Cardiac septum (tissue), 1 donor: Measurements from ENCODE around the gene UVSSA. TPM values are rescaled to one million over a fixed set of nuclear protein-coding genes. Genes with fewer than 3 reads are reported as not detected.
A peak's percentile ranks its signal among the peaks of the same experiment; 100 is the strongest.
"Not testable (repeated sequence)": the region's sequence is repeated elsewhere in the genome, so short reads cannot be mapped to it uniquely, and the experiment has no call there.

Source experiments
- DNase-seq: peaks from one replicate; pipeline ENCODE4 v3.0.0-alpha.2; 2020; ENCODE audit warnings: low spot score
- intact Hi-C: fragments of 100-400 bp; cut with DNase I; formaldehyde crosslinking; loops from one replicate; pipeline ENCODE4 v1.14.0; 2022
- total RNA-seq: library from RNA; stranded (reverse); fragmentation: NEBNext Ultra II Directional; extraction: Animal tissue kit (Norgen Biotek cat#: 25700); gene quantifications from one replicate; pipeline ENCODE4 v1.2.1, GENCODE V29; 2021
- donor health status: DM: no; HTN: no; CAD: no.

UVSSA gene
- total RNA-seq, 1 donor from 2014 or later: 10.4 TPM

DNA sequence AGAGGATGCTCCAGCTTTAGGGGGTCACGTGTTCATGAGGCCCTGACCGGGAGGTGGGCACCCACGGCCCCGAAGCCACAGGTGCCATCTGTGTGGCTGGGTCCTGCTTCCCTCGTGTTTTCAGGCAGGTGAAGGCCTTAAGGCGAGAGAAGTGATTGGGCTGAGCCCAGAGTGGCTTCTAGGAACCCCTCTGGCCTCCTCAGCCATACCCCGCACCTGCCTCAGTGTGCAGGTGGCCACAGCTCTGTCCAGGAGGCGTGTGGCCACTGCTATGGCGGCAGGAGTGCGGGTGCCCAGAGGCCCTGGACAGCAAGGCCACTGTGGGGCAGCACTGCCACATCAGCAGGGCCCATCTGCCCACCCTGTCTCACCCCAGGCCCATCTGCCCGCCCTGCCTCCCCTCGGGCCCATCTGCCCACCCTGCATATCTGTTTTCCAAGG lies 34.2 kb downstream of the UVSSA start:
- intact Hi-C loops: no loop called here

DNA sequence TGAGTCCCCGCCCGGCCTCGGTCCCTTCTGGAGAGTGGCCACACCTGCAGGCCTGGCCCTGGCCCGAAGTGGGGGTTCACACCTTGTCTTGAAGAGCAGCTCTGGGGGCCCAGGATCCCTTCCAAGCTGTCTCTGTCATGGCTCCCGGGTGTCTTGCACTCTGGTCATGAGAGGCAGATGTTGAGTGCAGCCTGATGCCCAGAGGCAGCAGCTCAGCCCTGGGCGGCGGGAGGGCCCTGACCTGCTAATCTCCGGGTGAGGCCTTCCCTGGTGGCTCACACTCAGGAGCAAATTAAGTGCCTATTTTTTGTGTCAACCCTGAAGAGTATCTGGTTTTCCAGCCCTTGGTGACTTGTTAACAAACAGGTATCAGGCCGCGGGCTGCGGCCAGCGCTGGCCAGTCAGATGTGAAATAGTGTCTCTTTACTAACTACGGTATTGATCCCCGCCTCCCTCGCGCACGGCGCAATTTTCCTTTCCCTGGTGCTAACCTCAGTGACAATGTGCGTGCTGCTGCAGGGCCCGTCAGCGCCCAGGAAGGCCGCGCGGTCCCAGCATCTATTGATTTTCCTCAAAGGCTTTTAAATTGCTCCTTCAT lies 35.0 kb downstream of the UVSSA start:
- peak; percentile 63 for DNase-seq
- intact Hi-C loops: no loop called here

More for the DNA sequence above, 34.2 kb downstream of the UVSSA start:
- DNase-seq: peak; percentile 33

DNA sequence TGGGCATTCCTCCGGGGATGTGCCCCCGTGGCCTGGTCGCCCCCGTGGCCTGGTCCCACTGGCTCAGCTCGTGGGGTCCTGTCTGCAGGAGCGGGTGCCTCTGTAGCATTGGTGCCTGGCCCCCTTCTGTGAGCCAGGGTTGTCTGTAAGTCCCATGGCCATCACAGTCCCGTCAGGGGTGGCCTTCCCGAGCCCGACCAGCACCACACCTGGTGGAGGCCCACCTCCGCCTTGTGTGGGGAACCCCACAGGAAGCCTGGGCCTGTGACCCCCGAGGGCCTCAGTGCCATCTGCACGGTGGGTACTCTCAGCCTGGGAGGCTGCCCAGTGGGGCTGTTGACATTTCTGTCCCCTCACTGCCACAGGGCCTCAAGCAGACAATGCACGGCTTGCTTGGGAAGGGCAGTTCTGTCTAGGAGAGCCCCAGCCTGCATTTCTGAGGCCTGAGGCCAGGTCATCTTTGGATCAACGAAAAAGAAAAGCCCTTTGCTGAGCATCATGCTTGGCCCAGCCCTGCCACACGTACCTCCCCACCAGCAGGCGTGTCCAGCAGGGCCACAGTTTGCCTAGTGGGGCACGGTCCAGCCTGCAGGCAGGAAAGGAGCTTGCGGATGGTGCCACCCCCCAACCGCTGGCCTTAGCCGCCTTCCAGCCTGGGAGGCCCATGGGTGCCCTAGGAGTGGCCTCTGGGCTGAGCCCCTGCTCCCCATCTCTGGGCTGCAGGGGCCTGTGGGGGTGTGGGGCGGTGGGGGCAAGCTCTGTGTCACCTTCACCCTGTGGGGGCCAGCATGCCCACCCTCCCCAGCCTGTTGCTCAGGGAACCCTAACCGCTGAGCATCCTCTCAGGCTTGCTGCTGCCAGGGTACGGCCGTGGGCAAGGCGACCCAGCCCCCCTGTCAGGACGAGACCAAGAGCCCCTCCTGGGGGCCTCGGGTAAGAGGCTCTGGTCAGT lies 36.0 kb downstream of the UVSSA start:
- intact Hi-C loops: no loop called here

DNA sequence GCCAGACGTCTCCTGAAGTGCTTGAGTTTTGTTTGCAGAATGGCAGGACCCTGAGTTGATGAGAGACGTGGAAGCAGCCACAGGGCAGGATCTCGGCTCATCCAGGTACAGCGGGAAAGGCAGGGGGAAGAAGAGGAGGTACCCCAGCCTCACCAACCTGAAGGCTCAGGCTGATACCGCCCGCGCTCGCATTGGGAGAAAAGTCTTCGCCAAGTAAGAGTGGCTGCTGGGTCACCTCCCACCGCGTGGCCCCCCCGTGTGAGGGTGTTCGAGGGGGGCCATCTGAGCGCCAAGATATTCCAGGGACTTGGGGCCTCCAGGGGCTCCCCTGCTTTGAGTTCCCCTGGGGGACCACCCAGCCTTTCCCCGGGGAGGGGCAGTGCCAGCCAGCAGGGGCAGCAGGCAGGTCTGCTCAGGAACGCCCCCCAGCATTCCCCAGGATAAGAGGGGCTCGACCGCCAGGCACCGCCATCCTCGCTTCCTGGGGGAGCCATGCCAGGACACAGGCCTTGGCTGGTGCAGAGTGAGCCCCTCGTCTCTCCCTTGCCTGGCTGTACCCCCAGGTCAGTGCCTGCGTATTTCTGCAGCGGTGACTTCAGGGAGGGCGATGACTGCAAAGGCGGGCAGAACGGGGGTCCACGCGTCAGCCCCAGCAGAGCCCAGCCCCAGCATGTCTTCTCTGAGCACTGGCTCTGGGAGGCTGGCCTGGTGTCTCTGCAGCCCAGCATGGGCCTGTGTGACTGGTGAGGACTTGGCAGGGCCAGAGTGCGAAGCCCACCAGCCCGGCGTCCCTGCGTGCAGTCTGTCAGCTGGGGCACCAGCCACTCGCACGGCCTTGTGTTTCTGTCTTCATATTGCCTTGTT lies 37.0 kb downstream of the UVSSA start:
- DNase-seq: peak; percentile 70
- intact Hi-C loops: no loop called here

More for the DNA sequence above, 36.0 kb downstream of the UVSSA start:
- DNase-seq: peak; percentile 68

DNA sequence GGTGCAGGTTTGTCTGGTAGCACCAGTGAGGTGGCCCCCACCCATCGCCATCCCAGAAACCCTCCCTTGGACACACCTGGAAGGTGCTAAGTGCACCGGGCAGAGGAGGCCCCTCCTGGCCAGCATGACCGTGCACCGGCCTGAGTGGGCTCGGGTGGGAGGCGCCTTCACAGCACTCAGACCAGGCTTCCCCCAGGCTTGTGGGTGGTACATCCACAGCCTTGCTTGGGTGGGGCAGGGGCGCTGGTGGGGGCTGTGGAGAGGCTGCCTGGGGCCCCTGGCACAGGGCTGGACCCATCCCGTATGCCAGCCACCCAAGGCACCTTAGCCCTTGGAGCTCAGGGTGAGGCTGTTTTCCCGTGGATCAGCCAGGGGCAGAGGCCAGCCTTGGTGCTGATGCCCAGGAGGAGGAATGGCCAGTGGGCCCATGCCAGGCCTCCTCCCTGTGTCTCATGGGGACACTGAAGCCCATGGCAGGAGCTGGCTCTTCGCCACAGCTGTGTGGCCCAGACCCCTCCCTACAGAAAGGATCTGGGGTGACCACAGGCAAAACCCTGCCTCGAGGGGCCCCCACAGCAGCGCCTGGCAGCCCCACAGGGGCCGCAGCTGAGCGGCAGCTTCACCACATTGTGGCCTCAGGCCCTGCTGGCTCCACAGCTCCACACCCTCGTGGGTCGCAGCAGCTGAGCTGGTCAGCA lies 37.8 kb downstream of the UVSSA start:
- DNase-seq: peak; percentile 46
- intact Hi-C loops: no loop called here

DNA sequence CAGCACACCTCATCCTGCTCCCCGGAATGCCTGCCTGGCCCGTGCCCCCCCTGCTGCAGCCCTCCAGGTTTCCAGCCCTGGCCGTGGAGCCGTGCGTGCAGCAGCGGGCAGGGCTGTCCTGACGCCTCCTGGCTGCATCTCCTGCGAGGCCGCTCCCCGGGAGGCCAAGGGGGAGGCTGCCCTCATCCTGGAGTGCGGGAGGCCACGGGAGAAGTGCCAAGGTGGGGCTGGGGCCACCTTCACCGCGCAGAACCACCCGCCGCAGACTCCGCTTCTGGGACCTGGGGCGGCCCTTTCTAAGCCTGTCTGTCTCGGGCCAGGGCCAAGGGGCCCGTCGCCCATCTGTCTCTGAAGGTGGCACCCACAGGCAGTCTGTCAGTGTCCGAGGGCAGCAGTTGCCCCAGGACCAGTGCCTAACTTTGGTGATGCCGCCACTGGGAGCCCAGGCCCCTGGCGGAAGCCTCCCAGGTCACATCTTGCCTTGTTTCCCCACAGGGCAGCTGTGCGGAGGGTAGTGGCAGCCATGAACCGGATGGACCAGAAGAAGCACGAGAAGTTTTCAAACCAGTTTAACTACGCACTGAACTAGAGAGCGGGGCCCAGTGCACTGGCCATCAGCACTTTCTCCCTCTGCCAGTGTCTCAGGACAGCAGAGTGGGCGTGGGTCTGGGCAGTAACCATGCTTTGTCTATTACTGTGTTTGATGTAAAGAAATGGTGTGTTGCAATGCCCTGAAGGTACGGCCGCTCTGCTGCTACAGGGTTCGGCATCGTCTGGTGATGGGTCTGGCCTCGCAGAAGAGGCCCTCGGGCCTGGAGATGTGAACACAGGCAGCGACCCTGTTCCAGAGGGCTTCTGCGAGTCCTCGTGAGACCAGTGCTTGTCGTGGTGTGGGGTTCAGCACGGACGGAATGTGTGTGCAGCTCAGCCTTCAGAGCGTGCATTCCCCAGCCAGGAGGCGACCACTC lies 38.6 kb downstream of the UVSSA start:
- intact Hi-C loops: no loop called here
- peak; percentile 71 for DNase-seq

DNA sequence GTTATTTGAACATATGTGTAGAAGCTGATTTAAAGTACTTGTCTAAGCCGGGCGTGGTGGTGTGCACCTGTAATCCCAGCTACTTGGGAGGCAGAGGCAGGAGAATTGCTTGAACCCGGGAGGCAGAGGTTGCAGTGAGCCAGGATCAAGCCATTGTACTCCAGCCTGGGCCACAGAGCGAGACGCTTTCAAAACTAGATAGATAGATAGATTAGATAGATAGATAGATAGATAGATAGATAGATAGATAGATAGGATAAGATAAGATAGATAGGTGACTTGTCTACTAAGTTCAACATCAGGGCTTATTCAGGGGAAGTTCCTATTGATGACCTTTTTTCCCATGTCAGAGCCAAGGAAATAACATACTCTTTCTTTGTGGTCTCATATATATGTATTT lies 46.4 kb downstream of the UVSSA start:
- intact Hi-C loops: not testable (repeated sequence)

DNA sequence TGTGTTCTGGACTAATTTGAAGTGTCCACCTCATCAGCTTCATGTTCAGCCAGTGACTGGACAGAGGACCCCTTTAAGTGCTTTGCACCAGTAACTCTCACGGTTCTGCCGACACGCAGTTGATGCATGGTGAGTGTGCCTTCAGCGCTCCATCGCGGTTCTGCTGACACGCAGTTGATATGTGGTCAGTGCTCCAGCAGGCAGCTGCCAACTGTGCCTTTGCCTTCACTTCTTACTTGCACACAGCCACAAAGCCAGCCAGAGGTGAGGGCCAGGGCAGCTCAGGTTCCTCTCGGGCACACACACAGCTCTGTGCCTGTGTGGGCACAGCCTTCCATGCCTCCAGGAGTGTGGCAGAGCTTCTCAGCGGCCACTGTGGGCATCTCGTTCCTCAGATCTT lies 46.9 kb downstream of the UVSSA start:
- peak; percentile 61 for DNase-seq
- intact Hi-C loops: no loop called here

More for the DNA sequence above, 46.4 kb downstream of the UVSSA start:
- DNase-seq: peak; percentile 14

DNA sequence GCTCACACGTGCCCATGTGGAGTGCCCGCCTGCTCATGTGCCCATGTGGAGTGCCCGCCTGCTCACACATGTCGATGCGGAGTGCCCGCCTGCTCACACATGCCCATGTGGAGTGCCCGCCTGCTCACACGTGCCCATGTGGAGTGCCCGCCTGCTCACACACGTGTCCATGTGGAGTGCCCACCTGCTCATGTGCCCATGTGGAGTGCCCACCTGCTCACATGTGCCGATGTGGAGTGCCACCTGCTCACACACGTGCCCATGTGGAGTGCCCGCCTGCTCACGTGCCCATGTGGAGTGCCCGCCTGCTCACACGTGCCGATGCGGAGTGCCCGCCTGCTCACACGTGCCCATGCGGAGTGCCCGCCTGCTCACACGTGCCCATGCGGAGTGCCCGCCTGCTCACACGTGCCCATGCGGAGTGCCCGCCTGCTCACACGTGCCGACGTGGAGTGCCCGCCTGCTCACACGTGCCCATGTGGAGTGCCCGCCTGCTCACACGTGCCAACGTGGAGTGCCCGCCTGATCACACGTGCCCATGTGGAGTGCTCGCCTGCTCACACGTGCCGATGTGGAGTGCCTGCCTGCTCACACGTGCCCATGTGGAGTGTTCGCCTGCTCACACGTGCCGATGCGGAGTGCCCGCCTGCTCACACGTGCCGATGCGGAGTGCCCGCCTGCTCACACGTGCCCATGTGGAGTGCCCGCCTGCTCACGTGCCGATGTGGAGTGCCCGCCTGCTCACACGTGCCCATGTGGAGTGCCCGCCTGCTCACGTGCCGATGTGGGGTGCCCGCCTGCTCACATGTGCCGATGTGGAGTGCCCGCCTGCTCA lies 47.8 kb downstream of the UVSSA start:
- intact Hi-C loops: not testable (repeated sequence)
- DNase-seq: peak; percentile 19

DNA sequence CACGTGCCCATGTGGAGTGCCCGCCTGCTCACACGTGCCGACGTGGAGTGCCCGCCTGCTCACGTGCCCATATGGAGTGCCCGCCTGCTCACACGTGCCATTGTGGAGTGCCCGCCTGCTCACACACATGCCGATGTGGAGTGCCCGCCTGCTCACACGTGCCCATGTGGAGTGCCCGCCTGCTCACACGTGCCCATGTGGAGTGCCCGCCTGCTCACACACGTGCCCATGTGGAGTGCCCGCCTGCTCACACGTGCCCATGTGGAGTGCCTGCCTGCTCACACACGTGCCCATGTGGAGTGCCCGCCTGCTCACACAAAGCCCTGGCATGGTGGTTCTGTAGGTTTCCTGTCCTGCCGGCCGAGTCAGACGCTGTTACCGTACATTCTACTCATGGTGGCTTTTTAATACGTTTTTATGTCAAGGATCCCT lies 48.4 kb downstream of the UVSSA start:
- DNase-seq: peak; percentile 61
- intact Hi-C loops: not testable (repeated sequence)

DNA sequence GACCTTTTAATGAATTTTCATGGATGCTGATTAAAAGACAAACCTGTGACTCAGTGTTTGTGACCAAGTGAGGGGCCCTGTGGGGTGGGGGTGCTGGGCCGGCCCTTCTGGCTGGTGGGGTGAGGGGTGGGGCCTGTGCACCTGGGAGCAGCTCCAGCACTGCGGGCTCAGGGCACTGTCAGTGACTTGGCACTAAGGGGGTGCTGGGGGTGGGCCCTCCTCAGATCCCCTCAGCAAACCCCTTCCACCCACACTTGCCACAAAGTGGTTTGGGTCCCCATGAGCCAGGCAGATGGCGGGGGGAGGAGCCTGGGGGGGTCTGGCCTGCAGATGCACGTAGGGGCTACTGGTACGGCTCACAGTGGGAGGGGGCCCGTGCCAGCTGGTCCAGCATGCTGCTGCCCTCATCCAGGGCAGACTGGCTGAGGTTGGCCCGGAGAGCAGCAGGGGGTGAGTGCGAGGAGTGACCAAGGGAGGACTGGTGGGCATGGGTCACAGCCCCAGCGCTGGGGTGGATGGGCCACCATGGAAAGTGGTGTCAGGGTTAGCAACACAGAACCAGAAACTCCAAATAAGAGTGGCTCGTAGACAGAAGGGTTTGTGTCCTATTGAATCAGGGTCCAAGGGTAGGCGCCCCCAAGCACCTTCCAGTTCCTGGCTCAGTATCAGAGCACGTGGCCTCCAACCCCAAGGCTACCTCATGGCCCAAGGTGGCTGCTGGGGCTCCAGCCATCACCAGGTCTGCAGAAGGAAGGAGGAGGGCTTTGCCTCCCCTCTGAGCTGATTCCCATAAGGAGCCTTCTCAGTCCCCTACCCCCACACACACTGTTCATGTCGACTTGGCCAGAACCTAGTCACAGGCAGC lies 49.2 kb downstream of the UVSSA start:
- peak; percentile 60 for DNase-seq
- intact Hi-C loops: no loop called here

DNA sequence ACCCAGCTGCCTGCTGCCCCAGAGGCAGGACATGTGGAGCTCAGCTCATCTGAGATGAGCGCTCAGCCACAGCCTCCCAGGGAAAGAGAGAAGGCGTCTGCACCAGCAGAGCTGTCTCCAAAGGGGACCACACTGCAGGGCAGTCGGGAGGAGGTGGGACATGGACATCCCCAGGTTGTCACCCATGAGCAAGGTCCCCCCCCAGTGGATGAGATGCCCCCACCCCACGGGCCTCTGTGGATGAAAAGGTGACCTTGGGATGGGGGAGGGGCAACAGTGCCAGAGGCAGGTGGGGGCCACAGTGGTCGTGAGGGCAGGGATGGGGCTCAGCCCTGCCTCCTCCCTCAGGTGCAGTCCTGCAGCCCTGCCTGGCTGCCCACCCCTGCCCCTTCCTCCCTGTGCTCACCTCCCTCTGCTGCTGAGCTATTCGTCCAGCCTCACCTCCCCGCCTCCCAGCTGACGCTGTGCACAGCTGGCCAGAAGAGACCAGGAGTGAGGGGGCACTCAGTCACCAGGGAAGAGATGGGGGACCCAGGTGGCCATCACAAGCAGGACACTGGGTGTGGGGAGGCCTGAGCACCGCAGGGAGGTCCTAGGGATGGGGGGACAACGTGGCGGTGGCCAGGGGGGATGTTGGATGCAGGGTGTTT lies 49.9 kb downstream of the UVSSA start:
- intact Hi-C loops: no loop called here
- DNase-seq: no peak

DNA sequence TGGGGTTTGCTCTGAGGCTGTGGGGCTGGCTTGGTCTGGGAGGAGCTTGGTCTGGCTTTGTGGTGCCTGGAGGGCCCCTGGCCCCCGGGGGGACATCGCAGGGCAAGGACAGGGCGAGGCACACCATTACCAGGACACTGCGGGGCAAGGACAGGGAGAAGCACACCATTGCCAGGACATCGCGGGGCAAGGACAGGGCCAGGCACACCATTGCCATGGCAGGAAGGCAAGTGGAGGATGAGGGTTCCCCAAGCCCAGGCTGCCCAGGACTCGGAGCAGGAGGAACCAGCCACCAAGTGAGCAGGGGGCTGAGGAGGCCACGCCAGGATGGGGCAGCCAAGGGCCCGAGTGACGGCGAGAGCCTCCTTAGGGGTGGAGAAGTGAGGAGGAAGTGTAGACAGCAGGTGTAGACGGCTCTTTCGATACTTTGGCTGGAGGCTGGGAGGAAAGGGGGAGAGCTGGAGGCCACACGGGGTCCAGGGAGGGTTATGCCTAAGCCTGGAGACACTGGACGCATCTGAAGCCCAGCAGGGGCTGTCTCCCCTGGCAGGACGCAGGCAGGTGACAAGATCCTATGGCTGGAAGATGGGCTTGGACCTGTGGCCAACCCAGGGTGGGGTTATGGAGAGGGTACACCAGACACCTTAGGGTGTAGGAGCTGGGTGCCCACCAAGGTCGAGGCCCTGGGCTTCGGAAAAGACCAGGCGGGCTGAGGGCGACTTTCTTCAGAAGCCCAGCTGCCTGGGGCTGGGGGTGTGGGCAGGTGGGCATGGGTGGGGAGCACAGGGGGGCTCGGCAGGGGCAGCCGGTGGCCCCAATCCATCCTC lies 51.9 kb downstream of the UVSSA start:
- DNase-seq: peak; percentile 68
- intact Hi-C loops: no loop called here

DNA sequence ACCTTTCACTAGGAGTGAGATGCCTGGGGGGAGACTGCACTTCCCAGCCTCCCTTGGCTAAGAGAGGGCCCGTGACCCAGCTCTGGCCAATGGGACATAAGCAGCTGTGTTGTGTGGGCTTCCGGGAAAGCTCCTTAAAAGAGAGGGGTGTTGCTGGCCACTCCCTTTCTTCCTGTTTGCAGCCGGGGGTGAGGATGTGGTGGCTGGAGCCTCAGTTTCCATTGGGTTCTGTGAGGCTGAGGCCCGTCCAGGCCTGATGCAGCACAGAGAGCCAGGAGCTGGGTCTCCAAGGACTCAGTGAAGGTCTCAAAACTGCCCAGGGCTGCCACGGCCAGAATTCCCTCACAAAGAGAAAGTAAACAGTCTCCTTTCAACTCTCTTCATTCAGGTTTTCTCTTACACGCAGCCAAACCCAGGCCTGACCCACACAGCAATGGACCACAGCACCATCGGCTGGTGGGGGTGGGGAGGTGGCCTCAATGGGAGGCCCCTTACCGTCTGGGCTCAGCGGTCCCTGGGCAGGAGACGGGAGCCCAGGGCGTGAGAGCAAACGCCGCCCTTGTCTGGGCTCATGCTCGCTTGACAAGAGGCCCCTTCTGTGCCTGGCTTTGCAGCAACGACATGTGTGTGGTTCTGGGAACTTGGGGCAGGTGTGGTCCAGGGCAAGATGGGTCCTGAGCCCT lies 52.6 kb downstream of the UVSSA start:
- intact Hi-C loops: no loop called here
- DNase-seq: peak; percentile 46
